Measurements from ENCODE around the gene ACCS. TPM values are rescaled to one million over a fixed set of nuclear protein-coding genes. Genes with fewer than 3 reads are reported as not detected.

The ACCS gene
- total and polyA plus RNA-seq, 7 donors = 1.5 to 7.1 (median 3.5) TPM

DNA sequence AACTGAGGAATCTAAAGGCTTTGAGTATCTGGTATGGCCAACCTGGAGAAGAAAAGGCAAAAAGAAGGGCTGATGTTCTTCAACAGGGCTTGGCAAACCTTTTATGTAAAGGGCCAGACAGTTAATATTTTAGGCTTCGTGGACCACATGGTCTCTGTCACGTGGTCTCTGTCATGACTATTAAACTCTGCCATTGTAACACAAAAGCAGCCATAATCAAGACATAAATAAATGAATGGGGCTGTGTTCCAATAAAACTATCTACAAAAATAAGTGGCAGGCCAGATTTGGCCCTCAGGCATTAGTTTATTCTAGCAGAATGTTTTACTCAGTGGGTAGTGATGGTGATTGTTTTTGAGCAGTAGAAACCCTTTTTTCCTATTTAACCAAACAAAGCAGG, 18.8 kb upstream of the ACCS start:
- H3K9me3 ChIP-seq = no peaks in the 10 kb centered on the region
- no peaks in the 10 kb centered on the region for H3K27me3 ChIP-seq (ENCODE audit: insufficient read depth in 3 of 3, low read length in 2 of 3)
- no peak for DNase-seq
- no peak overlapping the region for H3K27ac ChIP-seq
- H3K4me3 ChIP-seq = no peak overlapping the region
- H3K36me3 ChIP-seq (ENCODE audit: insufficient read depth in 1 of 2, low read depth in 1 of 2) = no peaks in the 10 kb centered on the region
- ATAC-seq = no peak
- TF ChIP-seq, protein P1, sequence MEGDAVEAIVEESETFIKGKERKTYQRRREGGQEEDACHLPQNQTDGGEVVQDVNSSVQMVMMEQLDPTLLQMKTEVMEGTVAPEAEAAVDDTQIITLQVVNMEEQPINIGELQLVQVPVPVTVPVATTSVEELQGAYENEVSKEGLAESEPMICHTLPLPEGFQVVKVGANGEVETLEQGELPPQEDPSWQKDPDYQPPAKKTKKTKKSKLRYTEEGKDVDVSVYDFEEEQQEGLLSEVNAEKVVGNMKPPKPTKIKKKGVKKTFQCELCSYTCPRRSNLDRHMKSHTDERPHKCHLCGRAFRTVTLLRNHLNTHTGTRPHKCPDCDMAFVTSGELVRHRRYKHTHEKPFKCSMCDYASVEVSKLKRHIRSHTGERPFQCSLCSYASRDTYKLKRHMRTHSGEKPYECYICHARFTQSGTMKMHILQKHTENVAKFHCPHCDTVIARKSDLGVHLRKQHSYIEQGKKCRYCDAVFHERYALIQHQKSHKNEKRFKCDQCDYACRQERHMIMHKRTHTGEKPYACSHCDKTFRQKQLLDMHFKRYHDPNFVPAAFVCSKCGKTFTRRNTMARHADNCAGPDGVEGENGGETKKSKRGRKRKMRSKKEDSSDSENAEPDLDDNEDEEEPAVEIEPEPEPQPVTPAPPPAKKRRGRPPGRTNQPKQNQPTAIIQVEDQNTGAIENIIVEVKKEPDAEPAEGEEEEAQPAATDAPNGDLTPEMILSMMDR (IDR thresholded peaks at IDR 0.05) = no peak
- 66 to 74% (median 73%) methylated on average over 2 of the region's 2 CpGs for WGBS, 3 donors
- intact Hi-C loops (cut with DNase I) = no loop called here
- no peaks in the 10 kb centered on the region for H3K4me1 ChIP-seq

- 71 to 80% (median 78%) methylated on average over 12 of the region's 12 CpGs for WGBS, 3 donors
- ATAC-seq (no peak), DNase-seq (no peak)
- no peaks in the 10 kb centered on the region for H3K27me3 ChIP-seq (ENCODE audit: insufficient read depth in 3 of 3, low read length in 2 of 3)
- H3K36me3 ChIP-seq (ENCODE audit: insufficient read depth in 1 of 2, low read depth in 1 of 2) = no peaks in the 10 kb centered on the region
- TF ChIP-seq, protein P1 (IDR thresholded peaks at IDR 0.05) = no peak
- intact Hi-C loops (cut with DNase I) = no loop called here
- no peak within 1 kb of the TSS for H3K27ac ChIP-seq
- H3K9me3 ChIP-seq = no peaks in the 10 kb centered on the region
- H3K4me1 ChIP-seq = no peaks in the 10 kb centered on the region
- no peak within 1 kb of the TSS for H3K4me3 ChIP-seq
Observed at GRCh38 chr11:44047931-44048431, 18.1 kb upstream of the ACCS start, which contains the start of gene ACCSL. ACCSL (plus strand) TSS chr11:44047981; CDS start chr11:44048037, 56 bp downstream.

- Histone ChIP-seq H3K27ac (no peak overlapping the region), H3K4me1 (no peaks in the 10 kb centered on the region), H3K9me3 (no peaks in the 10 kb centered on the region), H3K4me3 (no peak overlapping the region), H3K27me3 (ENCODE audit: insufficient read depth in 3 of 3, low read length in 2 of 3) (no peaks in the 10 kb centered on the region), H3K36me3 (ENCODE audit: insufficient read depth in 1 of 2, low read depth in 1 of 2) (no peaks in the 10 kb centered on the region)
- intact Hi-C loops (cut with DNase I) = no loop called here
- TF ChIP-seq, protein P1 (IDR thresholded peaks at IDR 0.05) = no peak
- 77 to 85% (median 80%) methylated on average over 3 of the region's 3 CpGs for WGBS, 3 donors
- ATAC-seq (no peak), DNase-seq (no peak)
Observed at GRCh38 chr11:44049832-44050231, 16.2 kb upstream of the ACCS start.

DNA sequence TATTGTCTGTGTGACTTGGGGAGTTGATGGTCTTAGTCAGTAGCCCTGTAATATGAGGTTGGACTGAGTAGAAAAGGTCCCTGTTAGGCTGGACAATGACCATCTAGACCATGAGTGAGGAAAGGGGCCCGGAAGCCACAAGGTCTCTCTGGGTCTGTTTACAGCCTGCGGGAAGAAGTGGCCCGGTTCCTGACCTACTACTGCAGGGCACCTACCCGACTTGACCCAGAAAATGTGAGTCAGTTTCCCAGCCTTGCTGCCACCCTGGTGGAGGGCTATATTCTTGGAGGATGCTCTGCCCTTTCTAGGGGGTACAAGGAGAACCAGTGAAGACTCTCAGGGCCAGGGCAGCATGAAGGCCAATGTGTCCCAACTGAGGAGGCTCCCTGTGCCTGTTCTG, 14.9 kb upstream of the ACCS start:
- H3K27ac ChIP-seq = no peak overlapping the region
- 89 to 99% (median 92%) methylated on average over 4 of the region's 4 CpGs for WGBS, 3 donors

More for the DNA sequence above, 14.9 kb upstream of the ACCS start:
- DNase-seq (no peak), ATAC-seq (no peak)
- H3K36me3 ChIP-seq (ENCODE audit: insufficient read depth in 1 of 2, low read depth in 1 of 2) = no peaks in the 10 kb centered on the region
- no peaks in the 10 kb centered on the region for H3K27me3 ChIP-seq (ENCODE audit: insufficient read depth in 3 of 3, low read length in 2 of 3)
- H3K4me3 ChIP-seq = no peak overlapping the region
- TF ChIP-seq, protein P1 (IDR thresholded peaks at IDR 0.05) = no peak
- H3K9me3 ChIP-seq = no peaks in the 10 kb centered on the region
- intact Hi-C loops (cut with DNase I) = no loop called here
- no peaks in the 10 kb centered on the region for H3K4me1 ChIP-seq
